HG03457 (cell line): Measurements from ENCODE around the gene AGPAT4.
"Not testable (repeated sequence)": the region's sequence is repeated elsewhere in the genome, so short reads cannot be mapped to it uniquely, and the experiment has no call there.

Experiments used
- ATAC-seq: cut with Tn5 transposase; IDR thresholded peaks from one replicate; pipeline ENCODE4 v1.9.1; 2021; ENCODE audit warnings: moderate number of reproducible peaks; ENCODE audit not compliant: unreplicated experiment

AGPAT4 gene

GRCh38 chr6:161228921-161229591, 44.8 kb downstream of the AGPAT4 start:
- no peak for ATAC-seq

- ATAC-seq, result no peak
Measured at GRCh38 chr6:161228096-161228495, 45.8 kb downstream of the AGPAT4 start.

GRCh38 chr6:161227004-161227960, 46.6 kb downstream of the AGPAT4 start:
- ATAC-seq, result no peak

GRCh38 chr6:161226009-161226964, 47.6 kb downstream of the AGPAT4 start:
- ATAC-seq, result no peak

- no peak for ATAC-seq
Measured at GRCh38 chr6:161225681-161226008, 48.2 kb downstream of the AGPAT4 start.

GRCh38 chr6:161224951-161225680, 48.7 kb downstream of the AGPAT4 start:
- not testable (repeated sequence) for ATAC-seq

GRCh38 chr6:161223646-161224045, 50.2 kb downstream of the AGPAT4 start:
- ATAC-seq, result no peak

GRCh38 chr6:161222706-161223234, 51.1 kb downstream of the AGPAT4 start:
- ATAC-seq, result no peak

GRCh38 chr6:161220346-161220745, 53.5 kb downstream of the AGPAT4 start:
- no peak for ATAC-seq

- no peak for ATAC-seq
Measured at GRCh38 chr6:161219680-161220079, 54.2 kb downstream of the AGPAT4 start.

GRCh38 chr6:161218222-161218621, 55.6 kb downstream of the AGPAT4 start:
- no peak for ATAC-seq

- ATAC-seq, result no peak
Measured at GRCh38 chr6:161217628-161218027, 56.2 kb downstream of the AGPAT4 start.

- ATAC-seq, result no peak
Measured at GRCh38 chr6:161216616-161217205, 57.1 kb downstream of the AGPAT4 start.

- no peak for ATAC-seq
Measured at GRCh38 chr6:161215876-161216615, 57.8 kb downstream of the AGPAT4 start.

GRCh38 chr6:161215193-161215592, 58.7 kb downstream of the AGPAT4 start:
- ATAC-seq, result no peak

GRCh38 chr6:161214722-161215121, 59.1 kb downstream of the AGPAT4 start:
- no peak for ATAC-seq

- no peak for ATAC-seq
Measured at GRCh38 chr6:161212902-161213301, 61.0 kb downstream of the AGPAT4 start.

GRCh38 chr6:161211380-161212035, 62.4 kb downstream of the AGPAT4 start:
- ATAC-seq, result no peak

- no peak for ATAC-seq
Measured at GRCh38 chr6:161210857-161211256, 63.0 kb downstream of the AGPAT4 start.
